SK-N-SH (cell line): ENCODE results near the gene MUC5B. TPM values are rescaled to one million over a fixed set of nuclear protein-coding genes. Genes with fewer than 3 reads are reported as not detected.

Experiments used
- CTCF ChIA-PET: fragments of 300-600, 350-600 bp; formaldehyde crosslinking; extraction: SDS; loops from one replicate; lab custom pipeline; 2021; lab: Yijun Ruan, JAX
- POLR2A ChIA-PET: fragments of 350-600 bp; sonication (Branson Sonifier 250); formaldehyde crosslinking; extraction: SDS; loops from one replicate; lab custom pipeline; 2020; ENCODE audit warnings: antibody characterized with exemption, inconsistent platforms; lab: Yijun Ruan, JAX
- DNase-seq: peaks from one replicate; pipeline ENCODE4 v3.0.0; 2012
- H2AFZ ChIP-seq: fragments of 200-600 bp; sonication (generic); 2 replicates; pipeline ENCODE4 v1.8.1; 2016; ENCODE audit warnings: antibody characterized with exemption, mild to moderate bottlenecking, low read depth
- H3F3A ChIP-seq: fragments of 200-600 bp; sonication (generic); replicated peaks from 2 replicates; pipeline ENCODE3; 2016; ENCODE audit warnings: antibody characterized with exemption, mild to moderate bottlenecking; ENCODE audit not compliant: insufficient read depth
- H3K27ac ChIP-seq, 2 experiments: fragments of 200-500 bp in 1 of 2; fragments of 200-600 bp in 1 of 2; sonication (Bioruptor generic) in 1 of 2; sonication (generic), shearing (Covaris generic) in 1 of 2; 2 replicates each; pipeline versions ENCODE4 v1.5.1 to v1.6.1; 2014 to 2016; ENCODE audit warnings: low read depth in 2 of 2, inconsistent platforms in 1 of 2, low read length in 1 of 2, mild to moderate bottlenecking in 1 of 2, mixed read lengths in 1 of 2
- H3K27me3 ChIP-seq: fragments of 200-600 bp; sonication (generic), shearing (Covaris generic); 2 replicates; pipeline ENCODE4 v1.6.1; 2016; ENCODE audit warnings: mixed run types; ENCODE audit not compliant: insufficient read depth
- H3K36me3 ChIP-seq, 2 experiments: fragments of 200-500 bp in 1 of 2; fragments of 200-600 bp in 1 of 2; sonication (Bioruptor generic) in 1 of 2; sonication (generic) in 1 of 2; replicated peaks in 1 of 2; 2 replicates each; pipeline versions ENCODE3 to v1.5.1; 2014 to 2016; ENCODE audit warnings: low read length in 1 of 2, mild to moderate bottlenecking in 1 of 2; ENCODE audit not compliant: insufficient read depth in 2 of 2, control insufficient read depth in 1 of 2
- H3K4me1 ChIP-seq, 2 experiments: fragments of 200-500 bp in 1 of 2; fragments of 200-600 bp in 1 of 2; sonication (Bioruptor generic) in 1 of 2; sonication (generic), shearing (Covaris generic) in 1 of 2; 2 replicates each; pipeline versions ENCODE4 v1.5.1 to v1.6.1; 2014 to 2016; ENCODE audit warnings: low read depth in 1 of 2, low read length in 1 of 2, mixed run types in 1 of 2; ENCODE audit not compliant: insufficient read depth in 2 of 2, control insufficient read depth in 1 of 2
- H3K4me2 ChIP-seq: fragments of 200-600 bp; sonication (generic), shearing (Covaris generic); 2 replicates; pipeline ENCODE4 v1.6.1; 2017; ENCODE audit warnings: mixed run types
- H3K4me3 ChIP-seq, 2 experiments: fragments of 200-500 bp in 1 of 2; fragments of 200-600 bp in 1 of 2; sonication (Bioruptor generic) in 1 of 2; sonication (generic), shearing (Covaris generic) in 1 of 2; 2 replicates each; pipeline versions ENCODE4 v1.5.1 to v1.8.1; 2014 to 2016; ENCODE audit warnings: low read depth in 2 of 2, inconsistent platforms in 1 of 2, low read length in 1 of 2, mild to moderate bottlenecking in 1 of 2, mixed read lengths in 1 of 2, moderate library complexity in 1 of 2
- H3K79me2 ChIP-seq: fragments of 200-600 bp; sonication (generic); 2 replicates; pipeline ENCODE4 v1.8.1; 2017; ENCODE audit warnings: mild to moderate bottlenecking; ENCODE audit not compliant: insufficient read depth
- H3K9ac ChIP-seq: fragments of 200-600 bp; sonication (generic); 2 replicates; pipeline ENCODE4 v1.6.1; 2017; ENCODE audit warnings: mixed run types
- H3K9me2 ChIP-seq: fragments of 200-600 bp; sonication (generic); 2 replicates; pipeline ENCODE4 v1.6.1; 2017; ENCODE audit warnings: mixed run types
- H3K9me3 ChIP-seq: fragments of 200-600 bp; sonication (generic); 2 replicates; pipeline ENCODE4 v1.6.1; 2017; ENCODE audit warnings: mixed run types, mild to moderate bottlenecking, moderate library complexity
- H4K20me1 ChIP-seq: fragments of 200-600 bp; sonication (generic); 2 replicates; pipeline ENCODE4 v1.6.1; 2017; ENCODE audit warnings: mild to moderate bottlenecking, mixed run types; ENCODE audit not compliant: insufficient read depth
- CHD2 ChIP-seq: fragments of 150-350 bp; IDR thresholded peaks from 2 replicates; pipeline ENCODE4 v1.6.1; 2018; ENCODE audit warnings: low read length; ENCODE audit not compliant: partially characterized antibody
- ELF1 ChIP-seq: IDR thresholded peaks from 2 replicates; pipeline ENCODE4 v1.4.0; 2012
- EP300 ChIP-seq, 2 experiments: IDR thresholded peaks; 2 replicates each; pipeline versions ENCODE4 v1.4.0 to v1.6.1; 2012; ENCODE audit warnings: borderline replicate concordance in 1 of 2, low read depth in 1 of 2, low read length in 1 of 2
- EZH2phosphoT487 ChIP-seq: fragments of 200-600 bp; sonication (generic); IDR thresholded peaks from 2 replicates; pipeline ENCODE4 v1.6.1; 2017; ENCODE audit warnings: low read depth, mixed run types, mild to moderate bottlenecking, antibody characterized with exemption, moderate library complexity, borderline replicate concordance
- FOSL2 ChIP-seq: IDR thresholded peaks from 2 replicates; pipeline ENCODE4 v1.4.0; 2012; ENCODE audit warnings: low read depth, mild to moderate bottlenecking, moderate library complexity, borderline replicate concordance
- GABPA ChIP-seq: IDR thresholded peaks from 2 replicates; pipeline ENCODE4 v1.4.0; 2012; ENCODE audit warnings: low read depth, mild to moderate bottlenecking
- GATA2 ChIP-seq: sonication (generic); formaldehyde crosslinking; IDR thresholded peaks from 2 replicates; pipeline ENCODE4 v1.5.0; 2020; ENCODE audit warnings: mild to moderate bottlenecking, missing genetic modification reagents
- NRF1 ChIP-seq: IDR thresholded peaks from 2 replicates; pipeline ENCODE4 v1.6.1; 2012; ENCODE audit warnings: low read depth, mild to moderate bottlenecking, low read length
- POLR2AphosphoS5 ChIP-seq: IDR thresholded peaks from 2 replicates; pipeline ENCODE4 v1.6.1; 2012; ENCODE audit warnings: low read depth, low read length
- RCOR1 ChIP-seq: fragments of 150-350 bp; IDR thresholded peaks from 2 replicates; pipeline ENCODE4 v1.6.1; 2017; ENCODE audit warnings: antibody characterized with exemption, low read length
- RFX5 ChIP-seq: IDR thresholded peaks from 2 replicates; pipeline ENCODE4 v1.6.1; 2012; ENCODE audit warnings: mild to moderate bottlenecking, improper control_type of control experiment, low read length
- SIN3A ChIP-seq: IDR thresholded peaks from 2 replicates; pipeline ENCODE4 v1.6.1; 2012; ENCODE audit warnings: low read depth, mild to moderate bottlenecking, low read length, moderate library complexity, borderline replicate concordance
- TAF1 ChIP-seq: IDR thresholded peaks from 2 replicates; pipeline ENCODE4 v1.6.1; 2012; ENCODE audit warnings: low read depth, mild to moderate bottlenecking, low read length, moderate library complexity, borderline replicate concordance
- TCF12 ChIP-seq: IDR thresholded peaks from 2 replicates; pipeline ENCODE4 v1.4.0; 2012
- ZBTB33 ChIP-seq: IDR thresholded peaks from 2 replicates; pipeline ENCODE4 v1.4.0; 2012; ENCODE audit warnings: low read depth, borderline replicate concordance
- WGBS: methylation state at CpG from one replicate; pipeline ENCODE4 v1.1.6; 2017; ENCODE audit warnings: low lambda C conversion rate; 5-methylcytosine and 5-hydroxymethylcytosine counted together
- polyA plus RNA-seq, 3 experiments: library from polyadenylated mRNA; depleted of rRNA; stranded (reverse); fragments of >200 nt; gene quantifications; 2 replicates each; pipeline ENCODE4 v1.2.3, GENCODE V29; 2012
- TF ChIP-seq, protein P1 (sequence below): IDR thresholded peaks from 2 replicates; pipeline ENCODE4 v1.6.1; 2012; ENCODE audit warnings: mild to moderate bottlenecking, low read depth, low read length, moderate library complexity
- TF ChIP-seq, protein P2 (sequence below): fragments of 200-600 bp; sonication (generic); IDR thresholded peaks from 2 replicates; pipeline ENCODE4 v1.6.1; 2017; ENCODE audit warnings: antibody characterized with exemption, mild to moderate bottlenecking, moderate library complexity

The MUC5B gene
- polyA plus RNA-seq, 1 of the 3 experiments (the other 2 are of a cell fraction) = not detected

GRCh38 chr11:1267441-1268100 lies 44.7 kb downstream of the MUC5B start:
- Histone ChIP-seq H3K79me2 (no peaks in the 10 kb centered on the region), H3K9me3 (no peaks in the 10 kb centered on the region), H3K9me2 (no peaks in the 10 kb centered on the region), H3F3A (no peaks in the 10 kb centered on the region), H2AFZ (no peak overlapping the region), H4K20me1 (no peaks in the 10 kb centered on the region), H3K9ac (no peak overlapping the region), H3K36me3 (no peaks in the 10 kb centered on the region), H3K4me1 (peaks cover 0 to 6% of the 10 kb centered on the region in 2 experiments; a peak in 1 of 4 replicates), H3K4me3 (no peak overlapping the region), H3K4me2 (no peak overlapping the region), H3K27me3 (no peaks in the 10 kb centered on the region), H3K27ac (no peak overlapping the region)
- CTCF ChIA-PET = interaction anchor here (1.3 kb wide), 1 partner anchor 248 kb away, joined by 3 read pairs; no protein-coding TSS in a partner anchor
- TF ChIP-seq EZH2phosphoT487 (no peak), POLR2AphosphoS5 (no peak), EP300 (IDR thresholded peaks at IDR 0.05; ENCODE audit: borderline replicate concordance in 1 of 2, low read depth in 1 of 2, low read length in 1 of 2) (no peak), CHD2 (no peak), NRF1 (no peak), TAF1 (no peak), ELF1 (no peak), ZBTB33 (no peak), TCF12 (no peak), FOSL2 (no peak), RCOR1 (no peak), SIN3A (no peak), GABPA (no peak), RFX5 (no peak), GATA2 (no peak)
- TF ChIP-seq, protein P1, sequence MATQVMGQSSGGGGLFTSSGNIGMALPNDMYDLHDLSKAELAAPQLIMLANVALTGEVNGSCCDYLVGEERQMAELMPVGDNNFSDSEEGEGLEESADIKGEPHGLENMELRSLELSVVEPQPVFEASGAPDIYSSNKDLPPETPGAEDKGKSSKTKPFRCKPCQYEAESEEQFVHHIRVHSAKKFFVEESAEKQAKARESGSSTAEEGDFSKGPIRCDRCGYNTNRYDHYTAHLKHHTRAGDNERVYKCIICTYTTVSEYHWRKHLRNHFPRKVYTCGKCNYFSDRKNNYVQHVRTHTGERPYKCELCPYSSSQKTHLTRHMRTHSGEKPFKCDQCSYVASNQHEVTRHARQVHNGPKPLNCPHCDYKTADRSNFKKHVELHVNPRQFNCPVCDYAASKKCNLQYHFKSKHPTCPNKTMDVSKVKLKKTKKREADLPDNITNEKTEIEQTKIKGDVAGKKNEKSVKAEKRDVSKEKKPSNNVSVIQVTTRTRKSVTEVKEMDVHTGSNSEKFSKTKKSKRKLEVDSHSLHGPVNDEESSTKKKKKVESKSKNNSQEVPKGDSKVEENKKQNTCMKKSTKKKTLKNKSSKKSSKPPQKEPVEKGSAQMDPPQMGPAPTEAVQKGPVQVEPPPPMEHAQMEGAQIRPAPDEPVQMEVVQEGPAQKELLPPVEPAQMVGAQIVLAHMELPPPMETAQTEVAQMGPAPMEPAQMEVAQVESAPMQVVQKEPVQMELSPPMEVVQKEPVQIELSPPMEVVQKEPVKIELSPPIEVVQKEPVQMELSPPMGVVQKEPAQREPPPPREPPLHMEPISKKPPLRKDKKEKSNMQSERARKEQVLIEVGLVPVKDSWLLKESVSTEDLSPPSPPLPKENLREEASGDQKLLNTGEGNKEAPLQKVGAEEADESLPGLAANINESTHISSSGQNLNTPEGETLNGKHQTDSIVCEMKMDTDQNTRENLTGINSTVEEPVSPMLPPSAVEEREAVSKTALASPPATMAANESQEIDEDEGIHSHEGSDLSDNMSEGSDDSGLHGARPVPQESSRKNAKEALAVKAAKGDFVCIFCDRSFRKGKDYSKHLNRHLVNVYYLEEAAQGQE = no peak
- TF ChIP-seq, protein P2, sequence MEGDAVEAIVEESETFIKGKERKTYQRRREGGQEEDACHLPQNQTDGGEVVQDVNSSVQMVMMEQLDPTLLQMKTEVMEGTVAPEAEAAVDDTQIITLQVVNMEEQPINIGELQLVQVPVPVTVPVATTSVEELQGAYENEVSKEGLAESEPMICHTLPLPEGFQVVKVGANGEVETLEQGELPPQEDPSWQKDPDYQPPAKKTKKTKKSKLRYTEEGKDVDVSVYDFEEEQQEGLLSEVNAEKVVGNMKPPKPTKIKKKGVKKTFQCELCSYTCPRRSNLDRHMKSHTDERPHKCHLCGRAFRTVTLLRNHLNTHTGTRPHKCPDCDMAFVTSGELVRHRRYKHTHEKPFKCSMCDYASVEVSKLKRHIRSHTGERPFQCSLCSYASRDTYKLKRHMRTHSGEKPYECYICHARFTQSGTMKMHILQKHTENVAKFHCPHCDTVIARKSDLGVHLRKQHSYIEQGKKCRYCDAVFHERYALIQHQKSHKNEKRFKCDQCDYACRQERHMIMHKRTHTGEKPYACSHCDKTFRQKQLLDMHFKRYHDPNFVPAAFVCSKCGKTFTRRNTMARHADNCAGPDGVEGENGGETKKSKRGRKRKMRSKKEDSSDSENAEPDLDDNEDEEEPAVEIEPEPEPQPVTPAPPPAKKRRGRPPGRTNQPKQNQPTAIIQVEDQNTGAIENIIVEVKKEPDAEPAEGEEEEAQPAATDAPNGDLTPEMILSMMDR = no peak
- POLR2A ChIA-PET = no interaction called here
- no peak for DNase-seq
- WGBS = 87% methylated on average over 9 of the region's 9 CpGs
